GM23338 (cell line): ENCODE data around the gene F8. TPM values are rescaled to one million over a fixed set of nuclear protein-coding genes. Genes with fewer than 3 reads are reported as not detected.

ENCODE experiments used
- ATAC-seq: fragments of 200-7000 bp; cut with Tn5 transposase; 3 replicates; pipeline ENCODE4 v1.9.1; 2020
- DNase-seq: peaks from one replicate; pipeline ENCODE4 v3.0.0-alpha.2; 2015; ENCODE audit warnings: low spot score
- H2AFZ ChIP-seq: fragments of 200-600 bp; sonication (generic); 2 replicates; pipeline ENCODE4 v1.8.0; 2016; ENCODE audit warnings: antibody characterized with exemption, mild to moderate bottlenecking, moderate library complexity
- H3F3A ChIP-seq: fragments of 200-600 bp; sonication (generic); replicated peaks from 2 replicates; pipeline ENCODE4 v1.8.0; 2017; ENCODE audit warnings: antibody characterized with exemption, mixed run types, low read depth
- H3K27ac ChIP-seq: fragments of 200-600 bp; sonication (generic); 2 replicates; pipeline ENCODE4 v1.6.1; 2016; ENCODE audit warnings: low read depth
- H3K27me3 ChIP-seq: fragments of 200-600 bp; sonication (generic); 2 replicates; pipeline ENCODE4 v1.8.0; 2016; ENCODE audit warnings: mild to moderate bottlenecking, mixed run types, moderate library complexity; ENCODE audit not compliant: insufficient read depth
- H3K36me3 ChIP-seq: fragments of 200-600 bp; sonication (generic); 2 replicates; pipeline ENCODE4 v1.8.0; 2016; ENCODE audit warnings: mild to moderate bottlenecking; ENCODE audit not compliant: insufficient read depth
- H3K4me1 ChIP-seq: fragments of 200-600 bp; sonication (generic); 2 replicates; pipeline ENCODE4 v1.8.0; 2016; ENCODE audit warnings: mild to moderate bottlenecking, moderate library complexity; ENCODE audit not compliant: insufficient read depth
- H3K4me2 ChIP-seq: fragments of 200-600 bp; sonication (generic); 2 replicates; pipeline ENCODE4 v1.7.1; 2017; ENCODE audit warnings: mixed run types
- H3K4me3 ChIP-seq: fragments of 200-600 bp; sonication (generic); 2 replicates; pipeline ENCODE4 v1.6.1; 2016; ENCODE audit warnings: mixed run types
- H3K79me2 ChIP-seq: fragments of 200-600 bp; sonication (generic); replicated peaks from 2 replicates; pipeline ENCODE4 v1.8.0; 2017; ENCODE audit warnings: mild to moderate bottlenecking; ENCODE audit not compliant: insufficient read depth
- H3K9me2 ChIP-seq: fragments of 200-600 bp; sonication (generic); 2 replicates; pipeline ENCODE4 v1.8.0; 2017; ENCODE audit not compliant: insufficient read depth
- H4K20me1 ChIP-seq: fragments of 200-600 bp; sonication (generic); replicated peaks from 2 replicates; pipeline ENCODE4 v1.8.0; 2017; ENCODE audit warnings: mild to moderate bottlenecking; ENCODE audit not compliant: insufficient read depth
- H3K27ac Mint-ChIP-seq: 2 replicates; pipeline ENCODE4 v1.8.0; 2020; ENCODE audit warnings: inconsistent platforms, mild to moderate bottlenecking, moderate library complexity, mixed read lengths
- H3K27me3 Mint-ChIP-seq: 3 replicates; pipeline ENCODE4 v1.8.0; 2022; ENCODE audit warnings: low read depth, mild to moderate bottlenecking, moderate library complexity, mixed read lengths, inconsistent platforms; ENCODE audit not compliant: insufficient read depth, poor library complexity
- H3K36me3 Mint-ChIP-seq: 3 replicates; pipeline ENCODE4 v1.8.0; 2021; ENCODE audit warnings: low read depth, mild to moderate bottlenecking, inconsistent platforms, moderate library complexity, mixed read lengths
- H3K4me1 Mint-ChIP-seq: 3 replicates; pipeline ENCODE4 v1.8.0; 2020; ENCODE audit warnings: mild to moderate bottlenecking, inconsistent platforms, mixed read lengths
- H3K4me3 Mint-ChIP-seq: 3 replicates; pipeline ENCODE4 v1.8.0; 2021; ENCODE audit warnings: moderate library complexity, mild to moderate bottlenecking, inconsistent platforms, mixed read lengths
- H3K9me3 Mint-ChIP-seq: 3 replicates; pipeline ENCODE4 v1.8.0; 2020; ENCODE audit warnings: moderate library complexity, mild to moderate bottlenecking, inconsistent platforms, mixed read lengths
- CREB1 ChIP-seq: fragments of 250-450 bp; sonication (Bioruptor Pico); IDR thresholded peaks from 2 replicates; pipeline ENCODE4 v1.5.0; 2020; ENCODE audit warnings: low read depth, mild to moderate bottlenecking, moderate library complexity
- EZH2 ChIP-seq: fragments of 200-600 bp; sonication (generic); IDR thresholded peaks from one replicate; pipeline ENCODE4 v1.8.0; 2017; ENCODE audit warnings: antibody characterized with exemption, mild to moderate bottlenecking, low read depth; ENCODE audit not compliant: unreplicated experiment
- EZH2phosphoT487 ChIP-seq: fragments of 200-600 bp; sonication (generic); IDR thresholded peaks from one replicate; pipeline ENCODE4 v1.8.1; 2018; ENCODE audit warnings: antibody characterized with exemption; ENCODE audit not compliant: unreplicated experiment
- NANOG ChIP-seq: IDR thresholded peaks from 2 replicates; pipeline ENCODE4 v1.6.1; 2016; ENCODE audit warnings: antibody characterized with exemption, borderline replicate concordance
- POLR2AphosphoS5 ChIP-seq: IDR thresholded peaks from 2 replicates; pipeline ENCODE4 v1.6.1; 2016; ENCODE audit warnings: antibody characterized with exemption, low read depth
- STAT1 ChIP-seq: IDR thresholded peaks from one replicate; pipeline ENCODE4 v1.6.1; 2016; ENCODE audit warnings: antibody characterized with exemption; ENCODE audit not compliant: unreplicated experiment
- ZNF114 ChIP-seq: fragments of 250-450 bp; sonication (Bioruptor Pico); IDR thresholded peaks from 2 replicates; pipeline ENCODE4 v1.5.0; 2020; ENCODE audit warnings: mild to moderate bottlenecking, moderate library complexity
- ZNF462 ChIP-seq: fragments of 250-450 bp; sonication (Bioruptor Pico); IDR thresholded peaks from 2 replicates; pipeline ENCODE4 v1.5.0; 2020; ENCODE audit warnings: mild to moderate bottlenecking, moderate library complexity
- polyA plus RNA-seq: library from polyadenylated mRNA; unstranded; fragments of >200 nt; fragmentation: Nextera tagmentation; extraction: Ambion mirVana; gene quantifications from 2 replicates; pipeline ENCODE4 v1.2.1, GENCODE V29; 2016
- total RNA-seq: library from RNA; depleted of rRNA; stranded (reverse); fragments of >200 nt; shearing (Covaris generic); gene quantifications from 2 replicates; pipeline ENCODE4 v1.2.3, GENCODE V29; 2014
- TF ChIP-seq, protein P1 (sequence below), 2 experiments: fragments of 200-600 bp in 1 of 2; sonication (generic) in 1 of 2; conservative IDR thresholded peaks; 2 replicates each; pipeline versions ENCODE4 v1.5.1 to v1.6.1; 2016 to 2017; ENCODE audit warnings: antibody characterized with exemption in 2 of 2, low read depth in 2 of 2, mild to moderate bottlenecking in 2 of 2, moderate library complexity in 1 of 2
- TF ChIP-seq, protein P2 (sequence below): IDR thresholded peaks from one replicate; pipeline ENCODE4 v1.6.1; 2018; ENCODE audit warnings: antibody characterized with exemption; ENCODE audit not compliant: unreplicated experiment

Gene F8
- total and polyA plus RNA-seq, 2 experiments from 2014 or later, result 0.70 to 1.8 TPM

DNA sequence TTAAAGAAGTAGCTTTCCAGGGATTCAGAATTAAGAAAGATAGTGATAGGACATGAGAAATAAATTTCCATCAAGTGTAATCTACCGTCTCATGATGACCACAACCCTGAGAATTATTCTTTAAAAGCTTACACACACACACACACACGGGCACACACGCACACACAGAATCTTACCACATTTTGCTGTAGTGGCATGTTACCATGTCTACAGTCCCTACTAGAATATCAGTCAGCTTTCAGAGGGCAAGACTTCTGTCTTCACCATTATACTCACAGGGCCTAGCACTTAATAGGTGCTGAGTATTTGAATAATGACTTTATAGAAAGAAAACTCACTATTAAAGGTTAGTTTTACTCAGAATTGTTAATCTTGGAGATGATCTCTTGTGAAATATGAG, 33.0 kb upstream of the F8 start (continued):
- TF ChIP-seq, protein P1, sequence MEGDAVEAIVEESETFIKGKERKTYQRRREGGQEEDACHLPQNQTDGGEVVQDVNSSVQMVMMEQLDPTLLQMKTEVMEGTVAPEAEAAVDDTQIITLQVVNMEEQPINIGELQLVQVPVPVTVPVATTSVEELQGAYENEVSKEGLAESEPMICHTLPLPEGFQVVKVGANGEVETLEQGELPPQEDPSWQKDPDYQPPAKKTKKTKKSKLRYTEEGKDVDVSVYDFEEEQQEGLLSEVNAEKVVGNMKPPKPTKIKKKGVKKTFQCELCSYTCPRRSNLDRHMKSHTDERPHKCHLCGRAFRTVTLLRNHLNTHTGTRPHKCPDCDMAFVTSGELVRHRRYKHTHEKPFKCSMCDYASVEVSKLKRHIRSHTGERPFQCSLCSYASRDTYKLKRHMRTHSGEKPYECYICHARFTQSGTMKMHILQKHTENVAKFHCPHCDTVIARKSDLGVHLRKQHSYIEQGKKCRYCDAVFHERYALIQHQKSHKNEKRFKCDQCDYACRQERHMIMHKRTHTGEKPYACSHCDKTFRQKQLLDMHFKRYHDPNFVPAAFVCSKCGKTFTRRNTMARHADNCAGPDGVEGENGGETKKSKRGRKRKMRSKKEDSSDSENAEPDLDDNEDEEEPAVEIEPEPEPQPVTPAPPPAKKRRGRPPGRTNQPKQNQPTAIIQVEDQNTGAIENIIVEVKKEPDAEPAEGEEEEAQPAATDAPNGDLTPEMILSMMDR (conservative IDR thresholded peaks at IDR 0.05; ENCODE audit: low read depth in 2 of 2), result no peak

DNA sequence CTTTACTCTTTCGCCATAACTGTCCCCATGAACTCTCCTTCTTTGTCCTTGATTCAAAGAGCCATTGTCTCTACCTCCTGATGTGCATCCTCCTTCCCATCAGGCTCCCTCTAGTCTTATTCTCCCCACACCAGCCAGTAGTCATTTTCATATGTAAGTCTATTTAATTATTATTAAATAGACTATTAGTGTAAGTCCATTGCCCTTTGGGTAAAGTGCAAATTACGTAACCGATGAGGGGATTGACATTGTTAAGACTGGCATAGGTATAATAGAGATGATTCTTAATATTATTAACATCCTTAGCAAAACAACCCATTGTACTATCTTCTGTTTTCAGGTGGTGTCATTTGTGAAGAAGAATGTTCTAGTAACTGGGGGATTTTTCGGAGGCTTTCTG, 31.7 kb upstream of the F8 start:
- Histone ChIP-seq H3F3A (no peaks in the 10 kb centered on the region), H3K27ac (no peak overlapping the region), H4K20me1 (no peaks in the 10 kb centered on the region), H3K4me2 (no peak overlapping the region), H3K9me2 (no peaks in the 10 kb centered on the region), H3K36me3 (no peaks in the 10 kb centered on the region), H3K79me2 (no peaks in the 10 kb centered on the region), H2AFZ (no peak overlapping the region), H3K4me1 (no peaks in the 10 kb centered on the region), H3K27me3 (no peaks in the 10 kb centered on the region), H3K4me3 (no peak overlapping the region)
- H3K36me3 Mint-ChIP-seq, result 0 out of 3 replicates have a peak, but pooled peaks cover 10% of the 10 kb centered on the region
- DNase-seq, result no peak
- peaks cover 1% of the 10 kb centered on the region; the same call in 2 of the 3 replicates for H3K4me1 Mint-ChIP-seq
- no peak overlapping the region for H3K4me3 Mint-ChIP-seq
- no peak for ATAC-seq
- H3K27ac Mint-ChIP-seq, result no peak overlapping the region
- H3K27me3 Mint-ChIP-seq, result peaks cover 2% of the 10 kb centered on the region
- no peaks in the 10 kb centered on the region for H3K9me3 Mint-ChIP-seq
- TF ChIP-seq EZH2 (no peak), ZNF114 (no peak), POLR2AphosphoS5 (no peak), EZH2phosphoT487 (no peak), ZNF462 (CRISPR knock-in tag) (no peak), NANOG (no peak), STAT1 (no peak), CREB1 (CRISPR knock-in tag) (no peak)
- TF ChIP-seq, protein P1 (conservative IDR thresholded peaks at IDR 0.05; ENCODE audit: low read depth in 2 of 2), result no peak
- TF ChIP-seq, protein P2, sequence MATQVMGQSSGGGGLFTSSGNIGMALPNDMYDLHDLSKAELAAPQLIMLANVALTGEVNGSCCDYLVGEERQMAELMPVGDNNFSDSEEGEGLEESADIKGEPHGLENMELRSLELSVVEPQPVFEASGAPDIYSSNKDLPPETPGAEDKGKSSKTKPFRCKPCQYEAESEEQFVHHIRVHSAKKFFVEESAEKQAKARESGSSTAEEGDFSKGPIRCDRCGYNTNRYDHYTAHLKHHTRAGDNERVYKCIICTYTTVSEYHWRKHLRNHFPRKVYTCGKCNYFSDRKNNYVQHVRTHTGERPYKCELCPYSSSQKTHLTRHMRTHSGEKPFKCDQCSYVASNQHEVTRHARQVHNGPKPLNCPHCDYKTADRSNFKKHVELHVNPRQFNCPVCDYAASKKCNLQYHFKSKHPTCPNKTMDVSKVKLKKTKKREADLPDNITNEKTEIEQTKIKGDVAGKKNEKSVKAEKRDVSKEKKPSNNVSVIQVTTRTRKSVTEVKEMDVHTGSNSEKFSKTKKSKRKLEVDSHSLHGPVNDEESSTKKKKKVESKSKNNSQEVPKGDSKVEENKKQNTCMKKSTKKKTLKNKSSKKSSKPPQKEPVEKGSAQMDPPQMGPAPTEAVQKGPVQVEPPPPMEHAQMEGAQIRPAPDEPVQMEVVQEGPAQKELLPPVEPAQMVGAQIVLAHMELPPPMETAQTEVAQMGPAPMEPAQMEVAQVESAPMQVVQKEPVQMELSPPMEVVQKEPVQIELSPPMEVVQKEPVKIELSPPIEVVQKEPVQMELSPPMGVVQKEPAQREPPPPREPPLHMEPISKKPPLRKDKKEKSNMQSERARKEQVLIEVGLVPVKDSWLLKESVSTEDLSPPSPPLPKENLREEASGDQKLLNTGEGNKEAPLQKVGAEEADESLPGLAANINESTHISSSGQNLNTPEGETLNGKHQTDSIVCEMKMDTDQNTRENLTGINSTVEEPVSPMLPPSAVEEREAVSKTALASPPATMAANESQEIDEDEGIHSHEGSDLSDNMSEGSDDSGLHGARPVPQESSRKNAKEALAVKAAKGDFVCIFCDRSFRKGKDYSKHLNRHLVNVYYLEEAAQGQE, result no peak
